Lower leg skin (tissue), 3 donors: ENCODE data around the gene FBXL22.

Source experiments
- POLR2A ChIP-seq, 2 donors: fragments of 450-650 bp; IDR thresholded peaks; one replicate each; pipeline ENCODE4 v1.6.1; 2016 to 2017; ENCODE audit warnings: antibody characterized with exemption in 2 of 2, mild to moderate bottlenecking in 1 of 2, moderate library complexity in 1 of 2
- TF ChIP-seq, protein P1 (sequence below), 3 donors: fragments of 450-650 bp; IDR thresholded peaks; one replicate each; pipeline ENCODE4 v1.5.1; 2016; ENCODE audit warnings: antibody characterized with exemption in 3 of 3, mild to moderate bottlenecking in 3 of 3, moderate library complexity in 2 of 3

GRCh38 chr15:63615935-63616334, 18.7 kb downstream of the FBXL22 start:
- TF ChIP-seq, protein P1, sequence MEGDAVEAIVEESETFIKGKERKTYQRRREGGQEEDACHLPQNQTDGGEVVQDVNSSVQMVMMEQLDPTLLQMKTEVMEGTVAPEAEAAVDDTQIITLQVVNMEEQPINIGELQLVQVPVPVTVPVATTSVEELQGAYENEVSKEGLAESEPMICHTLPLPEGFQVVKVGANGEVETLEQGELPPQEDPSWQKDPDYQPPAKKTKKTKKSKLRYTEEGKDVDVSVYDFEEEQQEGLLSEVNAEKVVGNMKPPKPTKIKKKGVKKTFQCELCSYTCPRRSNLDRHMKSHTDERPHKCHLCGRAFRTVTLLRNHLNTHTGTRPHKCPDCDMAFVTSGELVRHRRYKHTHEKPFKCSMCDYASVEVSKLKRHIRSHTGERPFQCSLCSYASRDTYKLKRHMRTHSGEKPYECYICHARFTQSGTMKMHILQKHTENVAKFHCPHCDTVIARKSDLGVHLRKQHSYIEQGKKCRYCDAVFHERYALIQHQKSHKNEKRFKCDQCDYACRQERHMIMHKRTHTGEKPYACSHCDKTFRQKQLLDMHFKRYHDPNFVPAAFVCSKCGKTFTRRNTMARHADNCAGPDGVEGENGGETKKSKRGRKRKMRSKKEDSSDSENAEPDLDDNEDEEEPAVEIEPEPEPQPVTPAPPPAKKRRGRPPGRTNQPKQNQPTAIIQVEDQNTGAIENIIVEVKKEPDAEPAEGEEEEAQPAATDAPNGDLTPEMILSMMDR (IDR thresholded peaks at IDR 0.05) = no peak
- no peak for TF ChIP-seq POLR2A (IDR thresholded peaks at IDR 0.05)
